ENCODE measurements around the gene BICC1.
"Not testable (repeated sequence)": the region's sequence is repeated elsewhere in the genome, so short reads cannot be mapped to it uniquely, and the experiment has no call there.

- TF ChIP-seq POLR2A, CTCF (IDR thresholded peaks at IDR 0.05): not testable (repeated sequence)
Measured at GRCh38 chr10:58597211-58597610, 84.5 kb downstream of the BICC1 start.
